Measurements from ENCODE around the gene SLC2A13.
A peak's percentile ranks its signal among the peaks of the same experiment; 100 is the strongest.

Gene SLC2A13

DNA sequence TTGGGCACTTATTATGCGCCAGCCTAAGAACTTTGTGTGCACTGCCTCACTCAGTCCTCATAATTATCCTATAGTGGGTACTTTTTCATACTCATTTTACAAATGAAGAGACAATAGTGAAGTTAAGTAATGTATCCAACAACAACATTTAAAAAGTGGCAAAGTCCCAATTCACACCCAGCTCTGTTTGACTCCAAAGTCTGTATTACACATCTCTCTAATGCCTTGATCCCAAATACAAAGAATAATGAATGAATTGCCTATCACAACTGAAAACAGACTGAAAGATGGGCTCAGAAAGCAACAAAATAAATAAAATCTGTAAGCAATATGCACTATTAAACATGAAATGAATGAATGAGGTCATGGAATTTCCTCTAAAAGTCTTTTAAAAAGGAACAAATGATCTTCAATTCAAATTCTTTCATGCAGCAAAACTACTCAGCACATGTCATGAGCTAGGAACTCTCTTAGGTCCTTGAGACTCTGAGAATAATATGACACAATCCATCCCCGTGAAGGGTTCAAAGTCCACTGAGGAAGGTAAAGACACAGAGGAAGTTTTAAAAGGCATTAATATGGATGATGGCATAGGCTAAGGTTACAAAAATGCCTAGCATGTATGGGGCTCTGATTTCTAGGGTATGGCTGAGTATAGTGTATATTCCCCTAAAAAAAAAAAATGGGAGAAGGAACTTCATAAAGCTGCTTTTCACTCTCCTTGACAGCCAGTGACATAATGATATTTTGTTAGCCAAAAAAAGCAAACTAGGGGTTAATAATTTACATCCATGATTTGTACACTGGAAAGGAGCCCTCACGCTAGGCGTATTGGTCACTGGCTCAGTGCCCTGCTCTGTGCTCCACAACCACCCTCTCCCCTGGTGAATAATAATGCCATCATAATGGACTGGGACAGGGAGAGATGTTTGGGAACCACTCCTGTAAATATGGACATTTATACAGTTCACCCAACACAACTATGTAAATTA, 103.4 kb downstream of the SLC2A13 start:
- Mint-ChIP-seq H3K27ac (ENCODE audit: low read depth) (no peak overlapping the region), H3K4me1 (no peaks in the 10 kb centered on the region), H3K9me3 (peaks cover 20% of the 10 kb centered on the region), H3K36me3 (ENCODE audit: insufficient read depth) (no peaks in the 10 kb centered on the region), H3K27me3 (no peaks in the 10 kb centered on the region), H3K4me3 (no peak overlapping the region)
- no peak for DNase-seq (ENCODE audit: low spot score in 2 of 2)
- ATAC-seq (replicated peaks; ENCODE audit: extremely low read depth, poor library complexity, severe bottlenecking) = no peak

DNA sequence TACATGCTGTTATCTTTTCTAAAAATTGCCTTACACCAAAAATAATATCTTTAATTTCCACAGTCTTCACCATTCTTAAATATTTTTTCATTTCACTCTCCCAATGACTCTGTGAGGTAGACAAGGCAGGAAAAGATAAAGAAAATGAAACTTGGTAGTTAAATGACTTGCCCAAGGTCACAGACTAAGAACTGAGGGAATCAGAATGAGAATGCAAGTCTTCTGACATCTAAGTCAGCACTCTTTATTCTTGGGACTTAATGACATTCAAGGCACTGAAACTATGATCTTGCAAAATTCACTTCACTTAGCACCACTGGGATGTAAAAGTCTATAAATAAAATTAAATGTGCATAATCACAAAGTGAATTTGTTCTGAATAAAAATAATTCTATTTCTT, 104.5 kb downstream of the SLC2A13 start:
- H3K9me3 Mint-ChIP-seq = peaks cover 20% of the 10 kb centered on the region
- H3K27me3 Mint-ChIP-seq = no peaks in the 10 kb centered on the region
- H3K27ac Mint-ChIP-seq (ENCODE audit: low read depth) = no peak overlapping the region
- no peak for ATAC-seq (replicated peaks; ENCODE audit: extremely low read depth, poor library complexity, severe bottlenecking)
- no peak overlapping the region for H3K4me3 Mint-ChIP-seq
- H3K36me3 Mint-ChIP-seq (ENCODE audit: insufficient read depth) = no peaks in the 10 kb centered on the region
- DNase-seq (ENCODE audit: low spot score in 2 of 2) = no peak
- H3K4me1 Mint-ChIP-seq = no peaks in the 10 kb centered on the region

DNA sequence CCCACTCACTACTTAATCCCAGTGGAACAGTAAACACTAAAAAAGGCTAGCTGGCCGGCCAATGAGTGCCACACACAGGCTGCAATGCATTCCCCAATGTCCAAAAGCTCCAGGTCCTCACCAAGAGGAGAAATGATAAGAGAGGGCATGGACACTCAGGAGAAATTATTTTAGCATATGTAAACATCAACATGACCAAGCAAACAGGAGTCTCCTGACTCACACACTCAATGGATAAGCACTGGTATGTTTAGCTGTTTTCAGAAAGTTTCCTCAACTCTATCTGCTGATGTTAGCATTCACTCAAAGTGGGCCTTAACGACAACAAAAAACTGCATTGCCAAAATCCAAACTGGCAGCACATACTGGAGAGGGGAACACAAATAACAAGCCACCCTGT, 105.0 kb downstream of the SLC2A13 start:
- Mint-ChIP-seq H3K36me3 (ENCODE audit: insufficient read depth) (no peaks in the 10 kb centered on the region), H3K27ac (ENCODE audit: low read depth) (no peak overlapping the region), H3K4me3 (no peak overlapping the region), H3K27me3 (no peaks in the 10 kb centered on the region), H3K4me1 (no peaks in the 10 kb centered on the region), H3K9me3 (peaks cover 23% of the 10 kb centered on the region)
- DNase-seq (ENCODE audit: low spot score in 2 of 2) = no peak
- ATAC-seq (replicated peaks; ENCODE audit: extremely low read depth, poor library complexity, severe bottlenecking) = no peak

DNA sequence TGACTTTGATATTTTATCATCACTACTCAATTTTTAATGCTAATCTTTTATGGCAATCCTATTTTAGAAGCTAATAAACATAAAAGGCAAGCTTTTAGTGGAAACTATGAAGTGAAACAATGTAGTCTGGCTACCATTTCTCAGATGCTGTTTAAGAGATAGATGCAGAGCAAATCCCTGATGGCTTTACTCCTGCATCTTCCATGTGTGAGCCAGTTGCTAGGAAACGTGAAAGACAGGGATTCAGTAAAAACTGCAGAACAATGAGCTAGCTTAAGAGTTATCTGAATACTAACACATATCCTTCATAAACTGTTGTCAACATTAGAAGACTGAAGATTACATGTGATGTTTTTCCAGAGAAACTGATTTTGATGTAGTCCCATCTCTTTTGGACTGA, 112.6 kb downstream of the SLC2A13 start:
- no peak overlapping the region for H3K4me3 Mint-ChIP-seq
- H3K27ac Mint-ChIP-seq (ENCODE audit: low read depth) = no peak overlapping the region
- no peak for ATAC-seq (replicated peaks; ENCODE audit: extremely low read depth, poor library complexity, severe bottlenecking)
- H3K27me3 Mint-ChIP-seq = no peaks in the 10 kb centered on the region
- H3K9me3 Mint-ChIP-seq = peaks cover 9% of the 10 kb centered on the region
- H3K4me1 Mint-ChIP-seq = peaks cover 10% of the 10 kb centered on the region
- no peaks in the 10 kb centered on the region for H3K36me3 Mint-ChIP-seq (ENCODE audit: insufficient read depth)
- no peak for DNase-seq (ENCODE audit: low spot score in 2 of 2)

DNA sequence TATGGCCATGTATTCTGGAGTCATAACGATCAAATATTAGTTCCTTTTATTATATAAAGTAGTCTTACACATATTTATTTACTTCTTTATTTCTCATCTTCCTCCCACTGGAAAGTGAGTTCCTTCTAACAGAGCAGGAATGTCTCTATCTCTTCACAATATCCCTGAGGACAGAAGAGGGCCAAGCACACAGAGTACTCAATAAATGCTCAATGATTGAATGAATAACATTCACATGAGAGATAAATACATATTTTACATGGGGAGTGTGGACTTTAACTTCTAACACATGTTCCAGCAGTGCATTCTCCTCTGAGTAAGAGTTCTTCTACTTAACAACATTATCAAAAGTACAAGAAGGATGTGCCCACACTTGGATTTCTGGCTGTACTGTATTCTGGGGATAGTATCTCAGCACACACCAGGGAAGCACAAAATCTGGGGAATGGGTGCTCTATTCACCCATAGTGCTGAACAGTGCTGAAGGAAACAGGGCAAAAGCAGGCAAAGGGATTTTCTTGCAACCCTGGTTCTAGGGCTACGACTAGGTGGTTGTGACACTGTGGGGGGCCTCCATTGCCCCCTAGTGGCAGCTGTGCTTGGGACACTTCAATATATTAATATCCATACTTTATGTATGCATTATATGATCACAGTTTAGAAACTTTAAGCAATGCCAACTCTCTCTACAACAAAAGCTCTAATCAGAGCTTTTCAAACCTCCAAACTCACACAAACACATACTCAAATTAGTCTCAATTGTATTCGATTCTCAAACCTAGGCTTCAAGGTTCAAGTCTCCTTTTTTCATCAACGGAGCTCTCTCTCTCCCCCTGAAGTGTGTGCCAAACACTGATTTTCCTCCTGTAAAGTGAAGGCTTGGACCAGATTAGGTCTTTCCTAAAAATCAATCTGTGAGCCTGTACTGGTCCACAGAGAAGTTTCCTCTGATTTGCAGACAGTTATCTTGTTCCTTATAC, 115.5 kb downstream of the SLC2A13 start:
- DNase-seq (ENCODE audit: low spot score in 2 of 2) (peak; percentile 21 to 25), ATAC-seq (replicated peaks; ENCODE audit: extremely low read depth, poor library complexity, severe bottlenecking) (peak; percentile 76)
- H3K4me3 Mint-ChIP-seq = no peak overlapping the region
- H3K36me3 Mint-ChIP-seq (ENCODE audit: insufficient read depth) = no peaks in the 10 kb centered on the region
- H3K27ac Mint-ChIP-seq (ENCODE audit: low read depth) = no peak overlapping the region
- H3K9me3 Mint-ChIP-seq = no peaks in the 10 kb centered on the region
- peaks cover 13% of the 10 kb centered on the region for H3K4me1 Mint-ChIP-seq
- no peaks in the 10 kb centered on the region for H3K27me3 Mint-ChIP-seq

DNA sequence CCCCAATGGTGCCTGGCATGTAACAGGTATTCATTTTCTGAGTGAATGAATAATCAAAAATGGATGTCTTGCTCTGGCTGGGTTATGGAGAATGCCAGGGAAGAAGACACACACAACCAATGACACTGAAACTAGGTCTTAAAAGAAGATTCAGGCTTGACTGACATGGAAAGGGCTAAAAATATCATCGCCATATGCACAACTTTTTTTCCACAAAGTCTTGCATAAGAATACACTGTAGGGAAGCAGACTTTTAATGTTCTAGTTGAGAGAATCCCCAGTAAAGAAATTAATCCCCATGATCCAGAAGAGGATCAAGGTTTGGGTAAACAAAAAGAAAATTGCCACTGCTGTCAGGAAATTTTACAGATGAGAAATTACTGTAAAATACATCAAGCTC, 116.4 kb downstream of the SLC2A13 start:
- no peak for ATAC-seq (replicated peaks; ENCODE audit: extremely low read depth, poor library complexity, severe bottlenecking)
- H3K4me1 Mint-ChIP-seq = peaks cover 13% of the 10 kb centered on the region

DNA sequence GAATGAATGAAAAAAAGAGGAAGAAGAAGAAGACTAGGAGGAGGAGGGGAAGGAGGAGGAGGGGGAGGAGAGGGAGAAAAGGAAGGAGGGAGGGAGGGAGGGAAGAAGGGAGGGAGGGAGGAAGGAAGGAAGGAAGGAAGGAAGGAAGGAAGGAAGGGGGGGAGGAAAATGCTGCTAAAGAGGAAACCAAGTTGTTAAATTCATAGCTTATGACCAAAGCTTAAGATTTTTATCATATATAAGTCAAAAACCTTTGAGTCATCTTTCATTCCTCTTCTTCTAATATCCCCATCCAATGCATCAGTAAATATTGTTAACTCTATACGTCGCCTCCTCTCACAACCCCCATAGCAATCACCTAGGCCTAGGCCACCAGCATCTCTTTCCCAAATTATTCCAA, 117.3 kb downstream of the SLC2A13 start:
- Mint-ChIP-seq H3K9me3 (no peaks in the 10 kb centered on the region), H3K27ac (ENCODE audit: low read depth) (peak overlapping the region; percentile 91), H3K36me3 (ENCODE audit: insufficient read depth) (no peaks in the 10 kb centered on the region), H3K4me3 (no peak overlapping the region), H3K27me3 (no peaks in the 10 kb centered on the region), H3K4me1 (peaks cover 13% of the 10 kb centered on the region)
- DNase-seq (ENCODE audit: low spot score in 2 of 2) (no peak), ATAC-seq (replicated peaks; ENCODE audit: extremely low read depth, poor library complexity, severe bottlenecking) (no peak)

More for the DNA sequence above, 116.4 kb downstream of the SLC2A13 start:
- no peak for DNase-seq (ENCODE audit: low spot score in 2 of 2)
- Mint-ChIP-seq H3K36me3 (ENCODE audit: insufficient read depth) (no peaks in the 10 kb centered on the region), H3K27me3 (no peaks in the 10 kb centered on the region), H3K27ac (ENCODE audit: low read depth) (no peak overlapping the region), H3K9me3 (no peaks in the 10 kb centered on the region), H3K4me3 (no peak overlapping the region)

DNA sequence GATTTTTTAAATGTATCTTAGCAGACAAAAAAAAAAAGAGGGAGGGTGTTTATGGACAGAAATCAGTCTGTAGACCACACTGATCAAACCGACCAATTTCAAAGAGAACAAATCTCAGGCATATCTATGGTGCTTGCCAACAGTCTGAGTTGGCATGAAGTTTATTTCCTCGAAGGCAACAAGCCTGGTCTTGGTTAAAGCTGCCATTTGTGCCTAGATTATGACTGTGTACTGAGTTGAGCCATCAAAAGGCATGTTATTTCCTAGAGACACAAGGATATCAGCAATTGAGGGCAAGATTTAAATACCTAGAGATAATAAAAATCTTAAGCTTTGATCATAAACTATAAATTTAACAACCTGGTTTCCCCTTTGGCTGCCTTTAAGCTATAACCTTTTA, 119.2 kb downstream of the SLC2A13 start:
- no peak overlapping the region for H3K27ac Mint-ChIP-seq (ENCODE audit: low read depth)
- ATAC-seq (replicated peaks; ENCODE audit: extremely low read depth, poor library complexity, severe bottlenecking) = no peak
- H3K36me3 Mint-ChIP-seq (ENCODE audit: insufficient read depth) = no peaks in the 10 kb centered on the region
- H3K4me1 Mint-ChIP-seq = peaks cover 13% of the 10 kb centered on the region
- no peaks in the 10 kb centered on the region for H3K27me3 Mint-ChIP-seq
- no peak overlapping the region for H3K4me3 Mint-ChIP-seq
- DNase-seq (ENCODE audit: low spot score in 2 of 2) = no peak
- no peaks in the 10 kb centered on the region for H3K9me3 Mint-ChIP-seq

DNA sequence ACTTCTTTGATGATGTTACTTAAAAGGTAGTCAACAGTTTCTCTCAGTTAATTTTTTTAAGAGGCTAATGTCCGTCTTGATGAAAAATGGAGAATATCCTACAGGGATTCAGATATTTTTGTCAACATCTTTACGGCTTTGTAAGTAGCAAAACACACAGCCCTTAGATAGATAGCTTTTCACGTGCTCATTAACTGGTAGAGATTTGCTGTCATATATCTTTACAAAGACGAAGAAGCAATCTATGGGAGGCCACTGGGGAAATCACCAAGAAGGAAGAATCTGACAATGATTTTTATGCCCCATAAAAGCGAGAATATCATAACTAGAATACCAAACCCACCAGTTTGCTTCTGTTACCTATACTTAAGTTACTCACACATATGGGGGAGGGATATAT, 121.2 kb downstream of the SLC2A13 start:
- DNase-seq (ENCODE audit: low spot score in 2 of 2) = no peak
- no peak for ATAC-seq (replicated peaks; ENCODE audit: extremely low read depth, poor library complexity, severe bottlenecking)
- H3K4me1 Mint-ChIP-seq = peaks cover 13% of the 10 kb centered on the region
- H3K36me3 Mint-ChIP-seq (ENCODE audit: insufficient read depth) = no peaks in the 10 kb centered on the region
- H3K27ac Mint-ChIP-seq (ENCODE audit: low read depth) = no peak overlapping the region
- no peaks in the 10 kb centered on the region for H3K9me3 Mint-ChIP-seq
- H3K4me3 Mint-ChIP-seq = no peak overlapping the region
- H3K27me3 Mint-ChIP-seq = no peaks in the 10 kb centered on the region

DNA sequence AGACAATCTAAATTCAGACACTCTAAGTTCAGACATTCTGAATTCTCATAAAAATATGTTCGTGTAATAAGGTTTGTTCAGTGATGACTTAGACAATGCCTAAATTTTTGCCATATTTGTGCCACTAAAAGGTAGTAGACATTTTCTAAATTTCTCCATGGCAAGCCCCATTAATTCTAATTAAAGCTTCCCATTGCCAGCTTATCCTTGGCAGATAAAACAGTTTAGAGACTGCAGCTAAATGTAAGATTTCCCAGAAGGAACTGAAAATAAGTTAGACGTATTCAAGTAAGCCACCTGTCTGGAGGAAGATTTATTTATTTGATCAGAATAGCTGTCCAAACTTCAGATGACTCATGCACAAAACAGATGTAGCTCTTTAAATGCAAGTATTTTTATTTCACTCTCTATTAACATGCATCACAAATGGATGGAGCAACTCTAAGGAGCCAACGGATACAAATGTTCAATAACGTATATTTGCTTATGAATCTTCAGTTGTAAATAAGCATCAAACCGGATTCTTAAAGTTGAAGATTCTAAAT, 130.4 kb downstream of the SLC2A13 start:
- Mint-ChIP-seq H3K9me3 (no peaks in the 10 kb centered on the region), H3K4me3 (no peak overlapping the region), H3K27ac (ENCODE audit: low read depth) (no peak overlapping the region), H3K4me1 (peaks cover 8% of the 10 kb centered on the region), H3K27me3 (no peaks in the 10 kb centered on the region), H3K36me3 (ENCODE audit: insufficient read depth) (no peaks in the 10 kb centered on the region)
- DNase-seq (ENCODE audit: low spot score in 2 of 2) = no peak
- no peak for ATAC-seq (replicated peaks; ENCODE audit: extremely low read depth, poor library complexity, severe bottlenecking)

DNA sequence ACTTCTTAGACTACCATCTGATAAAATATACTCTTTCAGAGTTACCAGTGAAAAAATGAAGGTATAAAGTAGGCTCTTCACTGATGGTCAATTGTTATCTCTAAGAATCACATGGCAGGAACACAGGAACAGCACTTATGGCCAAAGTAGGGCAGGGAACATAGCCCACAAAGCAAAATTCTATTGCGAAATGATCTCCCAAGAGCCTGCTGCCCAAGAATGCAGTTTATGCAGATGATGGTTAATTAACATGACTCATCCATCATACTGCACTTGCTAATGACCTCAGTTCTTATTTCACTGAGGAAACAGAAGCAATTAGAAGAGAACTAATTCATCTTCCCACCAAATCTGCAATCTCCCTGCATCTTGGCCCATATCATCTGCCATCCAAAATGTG, 133.8 kb downstream of the SLC2A13 start:
- H3K27me3 Mint-ChIP-seq = no peaks in the 10 kb centered on the region
- peaks cover 8% of the 10 kb centered on the region for H3K4me1 Mint-ChIP-seq
- H3K36me3 Mint-ChIP-seq (ENCODE audit: insufficient read depth) = no peaks in the 10 kb centered on the region
- no peak overlapping the region for H3K4me3 Mint-ChIP-seq
- no peak for ATAC-seq (replicated peaks; ENCODE audit: extremely low read depth, poor library complexity, severe bottlenecking)
- no peak overlapping the region for H3K27ac Mint-ChIP-seq (ENCODE audit: low read depth)
- H3K9me3 Mint-ChIP-seq = no peaks in the 10 kb centered on the region
- no peak for DNase-seq (ENCODE audit: low spot score in 2 of 2)

DNA sequence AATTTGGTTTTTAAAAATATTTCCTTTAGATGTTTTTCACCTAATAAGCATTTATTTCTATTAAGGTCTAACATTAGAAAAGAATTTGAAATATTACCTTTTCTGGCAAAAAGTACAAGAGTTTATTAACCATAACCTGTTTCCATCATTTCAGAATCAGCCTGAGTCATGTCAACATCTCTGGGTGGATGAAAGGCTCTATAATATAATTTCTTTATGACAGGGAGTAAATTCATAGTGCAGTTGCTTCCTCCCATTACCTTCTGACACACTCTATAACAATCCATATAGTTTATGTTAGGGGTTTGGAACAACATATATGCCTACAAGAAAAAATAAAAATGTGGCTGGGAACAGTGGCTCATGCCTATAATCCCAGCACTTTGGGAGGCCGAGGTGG, 134.5 kb downstream of the SLC2A13 start:
- Mint-ChIP-seq H3K36me3 (ENCODE audit: insufficient read depth) (no peaks in the 10 kb centered on the region), H3K27me3 (no peaks in the 10 kb centered on the region), H3K9me3 (no peaks in the 10 kb centered on the region), H3K4me3 (no peak overlapping the region), H3K4me1 (peaks cover 8% of the 10 kb centered on the region), H3K27ac (ENCODE audit: low read depth) (no peak overlapping the region)
- DNase-seq (ENCODE audit: low spot score in 2 of 2) (no peak), ATAC-seq (replicated peaks; ENCODE audit: extremely low read depth, poor library complexity, severe bottlenecking) (no peak)

Measured in central memory CD8-positive, alpha-beta T cell (primary cell).